Activated CD4-positive, alpha-beta T cell treated with anti-CD3 and anti-CD28 coated beads for 48 hours (primary cell): ENCODE results near the gene SLC2A13.
A peak's percentile ranks its signal among the peaks of the same experiment; 100 is the strongest.

Source experiments
- DNase-seq: peaks from one replicate; pipeline ENCODE4 v3.0.0-alpha.2; 2020

Gene SLC2A13

GRCh38 chr12:40105515-40106201 is at the start of gene SLC2A13:
SLC2A13 (minus strand) TSS chr12:40106081; CDS start chr12:40105808, 273 bp downstream.
- DNase-seq, result peak; percentile 74

- no peak for DNase-seq
These were observed 48.5 kb upstream of the SLC2A13 start for GRCh38 chr12:40154381-40154780.

GRCh38 chr12:40153432-40153831 is 47.6 kb upstream of the SLC2A13 start:
- DNase-seq, result no peak

GRCh38 chr12:40152783-40153383 is 47.0 kb upstream of the SLC2A13 start:
- peak; percentile 63 for DNase-seq

GRCh38 chr12:40149673-40150260 is 43.9 kb upstream of the SLC2A13 start:
- DNase-seq, result no peak

- peak; percentile 12 for DNase-seq
These were observed 41.2 kb upstream of the SLC2A13 start for GRCh38 chr12:40146800-40147797.

GRCh38 chr12:40145896-40146295 is 40.0 kb upstream of the SLC2A13 start:
- no peak for DNase-seq

- no peak for DNase-seq
These were observed 38.1 kb upstream of the SLC2A13 start for GRCh38 chr12:40144023-40144422.

GRCh38 chr12:40142001-40142744 is 36.3 kb upstream of the SLC2A13 start:
- DNase-seq, result no peak

- DNase-seq, result no peak
These were observed 32.6 kb upstream of the SLC2A13 start for GRCh38 chr12:40138526-40138925.

GRCh38 chr12:40137252-40137651 is 31.4 kb upstream of the SLC2A13 start:
- no peak for DNase-seq

- no peak for DNase-seq
These were observed 21.5 kb upstream of the SLC2A13 start for GRCh38 chr12:40127408-40127807.

- no peak for DNase-seq
These were observed 17.6 kb upstream of the SLC2A13 start for GRCh38 chr12:40123496-40123895.

- no peak for DNase-seq
These were observed 17.0 kb upstream of the SLC2A13 start for GRCh38 chr12:40122842-40123241.

GRCh38 chr12:40117818-40118217 is 11.9 kb upstream of the SLC2A13 start:
- no peak for DNase-seq

- DNase-seq, result no peak
These were observed 4.7 kb upstream of the SLC2A13 start for GRCh38 chr12:40110586-40110985.

GRCh38 chr12:40107803-40108620 is 2.1 kb upstream of the SLC2A13 start:
- DNase-seq, result peak; percentile 51

- peak; percentile 94 for DNase-seq
These were observed 1.4 kb upstream of the SLC2A13 start for GRCh38 chr12:40107098-40107802.

- DNase-seq, result no peak
These were observed 774 bp upstream of the SLC2A13 start for GRCh38 chr12:40106655-40107054.

GRCh38 chr12:40106202-40106533 is 287 bp upstream of the SLC2A13 start:
- DNase-seq, result no peak

GRCh38 chr12:40105265-40105514 is 691 bp downstream of the SLC2A13 start:
- no peak for DNase-seq
